ENCODE results near the gene SENP2.
"Not testable (repeated sequence)": the region's sequence is repeated elsewhere in the genome, so short reads cannot be mapped to it uniquely, and the experiment has no call there.

Gene SENP2

GRCh38 chr3:185585859-185586685 is at the start of gene SENP2:
Gene SENP2 (plus strand): TSS chr3:185586295. CDS start chr3:185586414, 119 bp downstream.
- DNase-seq, result peak; percentile 100

GRCh38 chr3:185537369-185537970 is 48.6 kb upstream of the SENP2 start:
- peak; percentile 90 for DNase-seq

- DNase-seq, result no peak
Measured at GRCh38 chr3:185539934-185540333, 46.2 kb upstream of the SENP2 start.

- no peak for DNase-seq
Measured at GRCh38 chr3:185540695-185541094, 45.4 kb upstream of the SENP2 start.

GRCh38 chr3:185549122-185549521 is 37.0 kb upstream of the SENP2 start:
- no peak for DNase-seq

- DNase-seq, result no peak
Measured at GRCh38 chr3:185549651-185550111, 36.4 kb upstream of the SENP2 start.

GRCh38 chr3:185552358-185552877 is 33.7 kb upstream of the SENP2 start, which contains the start of gene LIPH:
Gene LIPH (minus strand): TSS chr3:185552588. CDS start chr3:185552471, 117 bp downstream.
- peak; percentile 35 for DNase-seq

- no peak for DNase-seq
Measured at GRCh38 chr3:185555101-185555501, 31.0 kb upstream of the SENP2 start.

- DNase-seq, result no peak
Measured at GRCh38 chr3:185555860-185556347, 30.2 kb upstream of the SENP2 start.

- DNase-seq, result not testable (repeated sequence)
Measured at GRCh38 chr3:185556640-185557039, 29.5 kb upstream of the SENP2 start.

GRCh38 chr3:185558395-185558794 is 27.7 kb upstream of the SENP2 start:
- DNase-seq, result no peak

GRCh38 chr3:185559706-185560090 is 26.4 kb upstream of the SENP2 start:
- DNase-seq, result no peak

- DNase-seq, result no peak
Measured at GRCh38 chr3:185560676-185561075, 25.4 kb upstream of the SENP2 start.

GRCh38 chr3:185561374-185561943 is 24.6 kb upstream of the SENP2 start:
- peak; percentile 32 for DNase-seq

GRCh38 chr3:185561958-185562357 is 24.1 kb upstream of the SENP2 start:
- DNase-seq, result no peak

GRCh38 chr3:185572183-185572582 is 13.9 kb upstream of the SENP2 start:
- DNase-seq, result no peak

- DNase-seq, result peak; percentile 61
Measured at GRCh38 chr3:185575108-185575869, 10.8 kb upstream of the SENP2 start.

GRCh38 chr3:185582236-185582635 is 3.9 kb upstream of the SENP2 start:
- no peak for DNase-seq

- no peak for DNase-seq
Measured at GRCh38 chr3:185582871-185583270, 3.2 kb upstream of the SENP2 start.

- no peak for DNase-seq
Measured at GRCh38 chr3:185583925-185584324, 2.2 kb upstream of the SENP2 start.

- DNase-seq, result no peak
Measured at GRCh38 chr3:185584686-185585085, 1.4 kb upstream of the SENP2 start.

- DNase-seq, result no peak
Measured at GRCh38 chr3:185585518-185585858, 607 bp upstream of the SENP2 start.

GRCh38 chr3:185586686-185587039 is 568 bp downstream of the SENP2 start:
- DNase-seq, result no peak

Measured in suppressor macrophage treated with lipopolysaccharide for 4 hours (primary cell).